AG04449 (cell line): Measurements from ENCODE around the gene COMMD10.
"Not testable (repeated sequence)": the region's sequence is repeated elsewhere in the genome, so short reads cannot be mapped to it uniquely, and the experiment has no call there.

ENCODE experiments used
- CTCF ChIA-PET: fragments of 350-600 bp; formaldehyde crosslinking; extraction: SDS; loops from one replicate; lab custom pipeline; 2021; ENCODE audit warnings: antibody characterized with exemption; lab: Yijun Ruan, JAX
- POLR2A ChIA-PET: fragments of 400-600, 350-600 bp; formaldehyde crosslinking; extraction: SDS; loops from one replicate; lab custom pipeline; 2020; ENCODE audit warnings: antibody characterized with exemption, inconsistent platforms; lab: Yijun Ruan, JAX
- DNase-seq: peaks from one replicate; pipeline ENCODE4 v3.0.0-alpha.2; 2010; ENCODE audit warnings: low read depth, low spot score
- H3K4me3 ChIP-seq: 2 replicates; pipeline ENCODE4 v1.5.1; 2011; ENCODE audit warnings: low read depth, mild to moderate bottlenecking, control low read depth, low read length
- TF ChIP-seq, protein P1 (sequence below): IDR thresholded peaks from one replicate; pipeline ENCODE4 v1.5.1; 2011; ENCODE audit warnings: mild to moderate bottlenecking, moderate library complexity, low read length, control low read depth, inconsistent platforms; ENCODE audit not compliant: insufficient read depth; ENCODE audit errors: missing control alignments

Gene COMMD10

GRCh38 chr5:116088062-116088461 lies 3.2 kb downstream of the COMMD10 start:
- H3K4me3 ChIP-seq, result no peak overlapping the region
- DNase-seq, result no peak
- ChIA-PET CTCF (no interaction called here), POLR2A (no interaction called here)
- TF ChIP-seq, protein P1, sequence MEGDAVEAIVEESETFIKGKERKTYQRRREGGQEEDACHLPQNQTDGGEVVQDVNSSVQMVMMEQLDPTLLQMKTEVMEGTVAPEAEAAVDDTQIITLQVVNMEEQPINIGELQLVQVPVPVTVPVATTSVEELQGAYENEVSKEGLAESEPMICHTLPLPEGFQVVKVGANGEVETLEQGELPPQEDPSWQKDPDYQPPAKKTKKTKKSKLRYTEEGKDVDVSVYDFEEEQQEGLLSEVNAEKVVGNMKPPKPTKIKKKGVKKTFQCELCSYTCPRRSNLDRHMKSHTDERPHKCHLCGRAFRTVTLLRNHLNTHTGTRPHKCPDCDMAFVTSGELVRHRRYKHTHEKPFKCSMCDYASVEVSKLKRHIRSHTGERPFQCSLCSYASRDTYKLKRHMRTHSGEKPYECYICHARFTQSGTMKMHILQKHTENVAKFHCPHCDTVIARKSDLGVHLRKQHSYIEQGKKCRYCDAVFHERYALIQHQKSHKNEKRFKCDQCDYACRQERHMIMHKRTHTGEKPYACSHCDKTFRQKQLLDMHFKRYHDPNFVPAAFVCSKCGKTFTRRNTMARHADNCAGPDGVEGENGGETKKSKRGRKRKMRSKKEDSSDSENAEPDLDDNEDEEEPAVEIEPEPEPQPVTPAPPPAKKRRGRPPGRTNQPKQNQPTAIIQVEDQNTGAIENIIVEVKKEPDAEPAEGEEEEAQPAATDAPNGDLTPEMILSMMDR, result no peak

DNA sequence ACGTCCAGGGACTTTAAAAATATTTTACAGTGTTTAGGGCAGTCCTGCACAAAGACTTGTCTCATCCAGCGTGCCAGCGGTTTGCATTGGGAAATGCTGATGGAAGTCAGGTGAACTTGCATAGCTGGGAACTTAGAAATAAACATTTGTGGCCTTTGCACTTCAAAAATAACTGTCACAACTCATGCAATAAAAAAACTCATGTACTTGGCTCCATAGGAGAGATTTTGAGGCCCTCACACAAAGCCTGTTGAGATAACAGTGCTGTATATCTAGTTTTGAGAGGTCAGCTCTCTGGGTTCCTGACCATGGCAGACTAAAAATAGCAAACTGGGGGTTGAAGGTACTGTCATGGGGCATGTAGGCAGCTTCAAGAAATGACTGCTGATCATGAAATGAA lies 5.5 kb downstream of the COMMD10 start:
- CTCF ChIA-PET, result no interaction called here
- TF ChIP-seq, protein P1, result no peak
- no peak for DNase-seq

DNA sequence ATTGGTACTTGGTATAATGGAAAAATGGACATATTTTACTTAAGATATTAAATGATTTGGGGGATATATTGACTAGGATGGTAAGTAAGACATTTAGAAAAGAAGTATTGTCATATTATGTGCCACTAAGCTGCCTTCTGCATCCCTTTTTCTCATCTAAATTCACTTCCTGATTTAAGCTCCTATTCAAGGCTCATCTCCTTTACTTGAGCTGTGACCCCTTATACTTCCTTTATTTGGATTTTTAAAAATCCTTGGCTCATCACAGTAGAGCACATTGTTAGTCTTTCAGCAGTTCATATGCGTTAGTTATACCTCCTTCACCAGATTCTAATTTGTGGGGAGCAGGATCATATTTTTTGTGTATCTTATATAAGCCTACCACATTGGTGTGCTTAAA lies 6.6 kb downstream of the COMMD10 start:
- ChIA-PET CTCF (no interaction called here), POLR2A (no interaction called here)
- DNase-seq, result no peak
- no peak overlapping the region for H3K4me3 ChIP-seq
- TF ChIP-seq, protein P1, result no peak

More for the DNA sequence above, 5.5 kb downstream of the COMMD10 start:
- POLR2A ChIA-PET, result no interaction called here
- H3K4me3 ChIP-seq, result no peak overlapping the region

GRCh38 chr5:116097301-116097700 lies 12.5 kb downstream of the COMMD10 start:
- no peak for DNase-seq
- no peak overlapping the region for H3K4me3 ChIP-seq

GRCh38 chr5:116098998-116099397 lies 14.2 kb downstream of the COMMD10 start:
- no peak overlapping the region for H3K4me3 ChIP-seq
- TF ChIP-seq, protein P1, result no peak
- ChIA-PET CTCF (no interaction called here), POLR2A (no interaction called here)
- DNase-seq, result no peak

More at GRCh38 chr5:116097301-116097700, 12.5 kb downstream of the COMMD10 start:
- POLR2A ChIA-PET, result no interaction called here
- TF ChIP-seq, protein P1, result no peak
- CTCF ChIA-PET, result no interaction called here

DNA sequence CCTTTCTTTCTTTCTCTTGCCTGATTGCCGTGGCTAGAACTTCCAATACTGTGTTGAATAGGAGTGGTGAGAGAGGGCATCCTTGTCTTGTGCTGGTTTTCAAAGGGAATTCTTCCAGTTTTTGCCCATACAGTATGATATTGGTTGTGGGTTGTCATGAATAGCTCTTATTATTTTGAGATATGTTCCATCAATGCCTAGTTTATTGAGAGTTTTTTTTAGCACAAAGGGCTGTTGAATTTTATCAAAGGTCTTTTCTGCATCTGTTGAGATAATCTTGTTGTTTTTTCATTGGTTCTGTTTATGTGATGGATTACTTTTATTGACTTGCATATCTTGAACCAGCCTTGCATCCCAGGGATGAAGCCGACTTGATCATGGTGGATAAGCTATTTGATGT lies 20.1 kb downstream of the COMMD10 start:
- POLR2A ChIA-PET, CTCF ChIA-PET, DNase-seq: not testable (repeated sequence)

DNA sequence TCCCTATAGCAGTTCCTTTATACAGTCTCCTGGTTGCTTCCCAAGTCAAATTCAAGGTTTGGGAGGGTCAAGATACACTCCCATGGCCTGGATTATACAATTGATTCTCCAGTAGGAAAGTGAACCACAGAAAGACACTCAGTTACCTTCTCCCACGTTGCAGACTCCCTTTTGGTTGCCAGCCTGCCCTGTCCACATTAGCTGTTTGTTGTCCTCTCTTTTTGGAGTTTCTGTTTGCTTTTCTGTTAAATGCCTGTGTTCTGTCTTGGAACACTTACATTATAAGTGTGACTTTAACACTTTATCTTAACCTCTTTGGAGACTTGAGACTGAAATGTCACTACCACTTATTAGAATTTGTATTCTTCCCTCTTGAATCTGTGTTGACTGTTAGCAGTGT lies 30.3 kb downstream of the COMMD10 start:
- no peak overlapping the region for H3K4me3 ChIP-seq
- CTCF ChIA-PET, result no interaction called here
- no peak for DNase-seq
- POLR2A ChIA-PET, result no interaction called here
- TF ChIP-seq, protein P1, result no peak

More for the DNA sequence above, 20.1 kb downstream of the COMMD10 start:
- H3K4me3 ChIP-seq, result not testable (repeated sequence)
